GM19455 (cell line): ENCODE measurements around the gene UPF3B.
"Not testable (repeated sequence)": the region's sequence is repeated elsewhere in the genome, so short reads cannot be mapped to it uniquely, and the experiment has no call there.

Experiments used
- ATAC-seq: cut with Tn5 transposase; IDR thresholded peaks from one replicate; pipeline ENCODE4 v1.9.1; 2021; ENCODE audit not compliant: unreplicated experiment

UPF3B gene, protein sequence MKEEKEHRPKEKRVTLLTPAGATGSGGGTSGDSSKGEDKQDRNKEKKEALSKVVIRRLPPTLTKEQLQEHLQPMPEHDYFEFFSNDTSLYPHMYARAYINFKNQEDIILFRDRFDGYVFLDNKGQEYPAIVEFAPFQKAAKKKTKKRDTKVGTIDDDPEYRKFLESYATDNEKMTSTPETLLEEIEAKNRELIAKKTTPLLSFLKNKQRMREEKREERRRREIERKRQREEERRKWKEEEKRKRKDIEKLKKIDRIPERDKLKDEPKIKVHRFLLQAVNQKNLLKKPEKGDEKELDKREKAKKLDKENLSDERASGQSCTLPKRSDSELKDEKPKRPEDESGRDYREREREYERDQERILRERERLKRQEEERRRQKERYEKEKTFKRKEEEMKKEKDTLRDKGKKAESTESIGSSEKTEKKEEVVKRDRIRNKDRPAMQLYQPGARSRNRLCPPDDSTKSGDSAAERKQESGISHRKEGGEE

DNA sequence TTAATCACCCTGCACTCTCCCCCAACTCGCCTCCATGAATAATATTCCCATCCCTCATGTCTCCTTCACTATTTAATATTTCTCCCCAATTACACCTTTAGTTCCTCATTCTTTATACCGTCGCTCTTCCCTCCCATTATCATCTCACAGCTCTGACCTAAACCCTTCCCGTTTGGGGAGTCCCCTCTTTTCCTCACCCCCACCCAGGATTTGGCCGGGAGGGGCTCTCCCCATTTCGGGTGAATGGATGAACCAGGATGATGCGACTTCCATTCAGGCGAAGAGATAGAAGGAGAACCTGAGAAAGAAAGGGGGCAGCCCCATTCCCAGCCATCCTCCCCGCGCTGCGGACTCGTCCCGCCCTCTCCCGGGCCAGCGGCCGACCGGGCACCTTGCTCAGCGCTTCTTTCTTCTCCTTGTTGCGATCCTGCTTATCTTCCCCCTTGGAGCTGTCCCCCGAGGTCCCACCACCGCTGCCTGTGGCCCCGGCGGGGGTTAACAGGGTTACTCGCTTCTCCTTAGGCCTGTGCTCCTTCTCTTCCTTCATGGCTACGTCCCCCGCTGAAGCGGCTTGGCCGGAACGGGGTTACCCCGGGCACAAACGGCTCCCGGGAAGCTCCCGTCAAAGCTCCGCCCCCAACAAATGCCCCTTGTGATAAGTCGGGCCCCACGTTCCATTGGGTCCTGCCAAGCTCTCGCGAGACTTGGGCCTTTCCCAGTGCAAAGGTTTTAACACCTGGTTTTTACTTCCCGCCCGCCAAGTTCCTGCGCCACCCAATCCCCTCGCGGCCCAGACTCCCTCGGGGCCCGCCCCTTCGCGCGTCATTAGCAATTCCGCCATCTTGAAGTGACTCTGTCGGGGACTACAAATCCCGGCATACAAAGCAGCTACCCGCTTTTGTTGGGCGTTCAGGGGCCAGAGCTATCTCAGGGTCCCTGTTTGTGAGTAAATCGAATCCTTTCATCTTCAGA, at the start of gene UPF3B:
Gene UPF3B (minus strand): TSS at position 582 of the 972 bp plus-strand sequence. CDS start 35 bp downstream, at position 547.
- ATAC-seq, result peak; percentile 97

DNA sequence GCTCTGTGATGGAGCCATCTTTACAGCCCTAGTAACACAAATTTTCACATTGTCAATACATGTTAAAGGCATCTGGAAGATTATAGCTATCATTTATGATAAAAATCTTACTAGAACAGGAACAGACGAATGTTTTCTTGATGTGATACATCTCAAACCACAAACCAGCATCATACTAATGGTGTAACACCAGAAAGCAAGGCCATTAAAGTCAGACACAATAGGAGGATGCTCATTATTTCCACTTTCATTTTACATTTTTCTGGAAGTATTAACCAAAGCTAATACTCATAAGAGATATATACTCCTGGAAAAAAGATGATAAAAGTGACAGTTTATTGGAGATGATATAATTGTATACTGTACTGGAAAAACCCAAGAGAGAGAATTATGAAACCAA, 48.2 kb upstream of the UPF3B start:
- ATAC-seq, result no peak

DNA sequence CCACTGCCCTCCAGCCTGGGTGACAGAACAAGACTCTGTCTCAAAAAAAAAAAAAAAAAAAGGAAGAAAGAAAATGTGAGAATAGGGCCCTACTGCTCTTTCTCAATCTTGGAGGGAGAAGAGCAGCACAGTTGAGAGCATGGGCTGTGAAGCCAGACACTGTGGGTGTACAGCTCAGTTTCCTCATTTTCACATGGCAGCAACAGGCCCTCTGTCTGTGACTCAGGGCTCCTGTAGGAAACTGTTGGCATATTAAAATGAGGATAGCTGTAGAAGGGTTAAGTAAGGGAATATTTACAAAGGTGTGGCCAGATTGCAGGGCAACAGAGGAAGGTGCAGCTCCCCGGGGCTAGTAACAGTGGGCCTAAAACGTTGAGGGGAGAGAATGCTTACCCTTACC, 46.4 kb upstream of the UPF3B start:
- no peak for ATAC-seq

DNA sequence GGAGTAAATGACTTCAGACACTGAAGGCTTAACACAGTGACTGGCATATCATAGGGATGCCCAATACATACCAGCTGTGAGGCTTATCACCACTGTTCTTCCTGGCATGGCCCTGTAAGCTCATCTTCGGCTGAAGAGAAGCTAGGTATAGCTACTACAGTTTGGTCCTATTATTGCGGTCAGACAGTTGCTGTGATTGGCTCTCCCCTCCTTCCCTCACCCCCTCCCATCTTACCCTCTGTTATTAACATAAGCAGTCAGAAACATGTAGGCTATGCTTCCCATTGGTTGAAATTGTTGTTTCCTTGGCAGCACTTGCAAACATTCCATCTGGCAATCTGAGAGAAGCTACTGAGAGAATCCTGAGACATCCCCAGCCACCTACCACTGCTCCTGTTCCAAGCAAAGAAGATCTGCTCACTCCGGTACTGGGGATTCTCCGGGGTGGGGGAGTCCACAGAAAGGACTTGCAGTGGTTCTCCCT, 43.1 kb upstream of the UPF3B start, which contains the start of gene AKAP14:
Gene AKAP14 (plus strand): TSS at position 51 of the 484 bp plus-strand sequence. CDS start 7,331 bp downstream, outside the sequence.
- no peak for ATAC-seq

DNA sequence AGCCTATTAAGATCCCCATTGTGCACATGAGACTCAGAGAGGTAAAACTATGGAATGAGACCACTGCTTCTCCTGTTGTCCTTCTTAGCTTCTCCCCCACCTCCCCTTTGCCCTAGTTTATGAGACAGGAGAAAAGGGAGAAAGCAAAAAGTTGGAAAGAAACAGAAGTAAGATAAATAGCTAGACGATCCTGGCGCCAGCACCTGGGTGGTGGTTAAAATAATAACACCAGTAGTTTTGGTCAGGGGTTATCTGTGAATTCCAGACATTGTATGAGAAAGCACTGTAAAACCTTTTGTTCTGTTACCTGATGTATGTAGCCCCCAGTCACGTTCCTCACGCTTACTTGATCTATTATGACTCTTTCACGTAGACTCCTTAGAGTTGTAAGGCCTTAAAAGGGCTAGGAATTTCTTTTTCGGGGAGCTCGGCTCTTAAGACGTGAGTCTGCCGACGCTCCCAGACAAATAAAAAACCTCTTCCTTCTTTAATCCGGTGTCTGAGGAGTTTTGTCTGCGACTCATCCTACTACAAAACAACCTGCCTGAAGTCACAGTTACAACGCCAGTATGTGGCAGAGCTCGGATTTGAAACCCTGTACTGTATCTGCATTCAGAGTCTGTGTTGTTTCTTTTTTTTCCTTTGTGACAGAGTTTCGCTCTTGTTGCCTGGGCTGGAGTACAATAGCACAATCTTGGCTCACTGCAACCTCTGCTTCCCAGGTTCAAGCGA, 39.4 kb upstream of the UPF3B start:
- ATAC-seq, result not testable (repeated sequence)

DNA sequence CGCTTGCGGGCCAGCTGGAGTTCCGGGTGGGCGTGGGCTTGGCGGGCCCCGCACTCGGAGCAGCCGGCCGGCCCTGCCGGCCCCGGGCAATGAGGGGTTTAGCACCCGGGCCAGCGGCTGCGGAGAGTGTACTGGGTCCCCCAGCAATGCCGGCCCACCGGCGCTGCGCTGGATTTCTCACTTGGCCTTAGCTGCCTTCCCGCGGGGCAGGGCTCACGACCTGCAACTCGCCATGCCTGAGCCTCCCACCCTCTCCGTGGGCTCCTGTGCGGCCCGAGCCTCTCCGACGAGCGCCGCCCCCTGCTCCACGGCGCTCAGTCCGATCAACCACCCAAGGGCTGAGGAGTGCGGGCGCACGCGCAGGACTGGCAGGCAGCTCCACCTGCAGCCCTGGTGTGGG, 37.9 kb upstream of the UPF3B start:
- ATAC-seq, result not testable (repeated sequence)

DNA sequence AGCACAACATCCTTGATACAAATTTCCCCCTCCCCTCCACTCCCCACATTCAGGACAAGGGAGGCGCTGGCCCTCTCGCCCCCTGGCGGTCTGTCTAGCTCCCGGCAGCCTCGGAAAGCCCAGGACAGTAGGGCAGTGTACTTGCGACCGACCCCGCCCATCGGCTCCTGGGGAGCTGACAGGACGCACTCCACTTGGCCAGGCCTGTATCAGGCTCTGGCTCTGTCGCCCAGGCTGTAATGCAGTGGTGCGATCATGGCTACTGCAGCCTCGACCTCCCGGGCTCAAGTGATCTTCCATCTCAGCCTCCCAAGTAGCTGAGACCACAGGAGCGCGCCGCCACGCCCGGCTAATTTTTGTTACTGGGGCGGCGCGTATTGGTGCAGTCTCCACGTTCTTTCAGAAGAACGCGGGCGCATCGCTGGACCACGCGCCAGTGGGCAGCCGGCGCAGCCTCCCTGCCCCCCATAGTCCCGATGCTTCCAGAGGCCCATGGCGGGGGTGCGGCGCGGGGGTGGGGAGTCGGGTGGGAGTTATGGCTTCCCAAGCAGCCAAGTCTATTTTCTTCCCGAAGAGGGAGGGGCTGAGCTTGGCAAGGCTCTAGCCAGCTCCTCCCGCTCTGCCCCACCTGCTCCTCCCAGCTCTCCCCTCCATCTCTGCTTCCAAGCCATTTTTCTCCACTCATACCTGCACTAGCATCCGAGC, 35.1 kb upstream of the UPF3B start:
- peak; percentile 88 for ATAC-seq

DNA sequence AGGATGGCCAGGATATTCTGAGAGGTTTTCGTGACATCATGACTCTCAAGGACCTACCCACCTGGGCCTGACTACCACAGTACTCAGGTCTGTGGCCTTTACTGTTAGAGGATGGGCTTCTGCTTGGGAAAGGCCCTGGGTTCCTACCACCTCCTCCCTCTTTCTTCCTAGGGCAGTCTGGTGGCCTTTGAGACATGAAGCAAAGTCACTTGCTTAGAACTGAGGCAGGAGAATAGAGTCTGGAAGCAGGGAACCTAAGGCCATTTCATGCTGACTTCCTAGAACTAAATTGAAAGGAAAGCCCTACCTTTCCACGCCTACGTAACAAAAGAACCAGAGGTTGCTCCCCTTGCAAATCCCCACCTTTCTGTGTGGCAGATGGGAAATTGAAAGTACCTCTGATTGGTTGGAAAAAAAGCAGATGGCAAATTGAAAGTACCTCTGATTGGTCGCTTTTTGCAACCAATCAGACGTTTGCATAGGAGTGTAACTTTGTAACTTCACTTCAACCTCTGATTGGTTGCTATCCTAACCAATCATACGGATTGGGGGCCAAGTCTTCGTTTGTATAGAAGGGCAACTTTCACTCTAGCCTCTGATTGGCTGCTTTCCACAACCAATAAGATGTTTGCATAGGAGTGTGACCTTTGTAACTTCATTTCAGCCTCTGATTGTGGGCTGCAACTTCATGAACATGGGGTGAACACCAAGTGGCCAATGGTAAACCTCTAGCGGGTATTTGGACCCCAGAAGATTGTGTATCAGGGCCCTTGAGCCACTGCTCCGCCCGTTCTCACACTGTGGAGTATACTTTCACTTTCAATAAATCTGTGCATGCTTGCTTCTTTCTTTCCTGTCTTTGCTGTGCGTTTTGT, 33.0 kb upstream of the UPF3B start:
- no peak for ATAC-seq

DNA sequence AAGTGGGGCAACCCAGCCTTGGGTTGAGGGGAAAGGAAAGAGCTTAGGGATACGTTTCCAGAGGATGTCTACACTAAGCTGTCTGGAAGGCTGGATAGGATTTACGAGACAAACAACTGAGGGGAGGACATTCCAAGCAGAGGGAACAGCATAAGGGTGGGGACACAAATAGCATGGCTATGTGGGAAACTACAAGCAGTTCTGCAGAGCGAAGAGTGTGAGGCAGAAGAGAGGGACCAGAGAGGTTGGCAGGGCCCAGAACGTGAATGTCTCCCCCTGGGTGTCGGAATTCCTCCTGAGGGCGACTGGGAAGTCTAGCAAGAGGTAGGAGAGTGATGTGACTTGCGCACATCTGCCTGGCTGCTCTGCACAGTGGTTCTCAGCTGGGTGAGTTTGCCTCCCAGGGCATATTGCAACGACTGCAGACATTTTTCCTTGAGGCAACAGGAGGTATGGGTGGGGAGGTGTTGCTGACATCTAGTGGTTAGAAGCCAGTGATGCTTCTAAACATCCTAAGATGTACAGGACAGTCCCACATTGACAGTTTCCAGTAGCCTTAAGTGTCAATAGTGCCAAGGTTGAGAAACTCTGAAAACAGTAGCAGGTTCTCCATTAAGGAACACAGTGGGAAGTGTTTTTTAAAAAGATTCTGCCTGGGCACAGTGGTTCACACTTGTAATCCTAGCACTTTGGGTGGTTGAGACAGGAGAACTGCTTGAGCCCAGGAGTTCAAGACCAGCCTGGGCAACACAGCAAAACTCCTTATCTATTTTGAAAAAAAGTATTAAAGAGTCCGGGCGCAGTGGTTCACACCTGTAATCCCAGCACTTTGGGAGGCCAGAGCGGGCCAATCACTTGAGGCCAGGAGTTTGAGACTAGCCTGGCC, 28.0 kb upstream of the UPF3B start:
- no peak for ATAC-seq

DNA sequence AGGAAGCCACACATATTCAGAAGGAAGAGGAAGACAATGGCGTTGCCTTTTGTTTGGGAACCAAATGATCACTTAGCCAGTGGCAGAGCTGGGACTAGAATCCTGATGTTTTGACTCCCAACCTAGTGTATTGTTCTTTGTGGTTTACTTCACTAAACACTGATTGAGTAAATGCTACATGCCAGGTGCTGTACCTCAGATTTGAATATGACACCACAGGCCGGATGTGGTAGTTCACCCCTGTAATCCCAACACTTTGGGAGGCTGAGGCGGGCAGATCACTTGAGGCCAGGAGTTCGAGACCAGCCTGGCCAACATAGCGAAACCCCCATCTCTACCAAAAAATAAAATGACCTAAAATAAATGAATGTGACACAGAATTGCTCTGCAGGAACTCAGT, 27.3 kb upstream of the UPF3B start:
- ATAC-seq, result no peak

DNA sequence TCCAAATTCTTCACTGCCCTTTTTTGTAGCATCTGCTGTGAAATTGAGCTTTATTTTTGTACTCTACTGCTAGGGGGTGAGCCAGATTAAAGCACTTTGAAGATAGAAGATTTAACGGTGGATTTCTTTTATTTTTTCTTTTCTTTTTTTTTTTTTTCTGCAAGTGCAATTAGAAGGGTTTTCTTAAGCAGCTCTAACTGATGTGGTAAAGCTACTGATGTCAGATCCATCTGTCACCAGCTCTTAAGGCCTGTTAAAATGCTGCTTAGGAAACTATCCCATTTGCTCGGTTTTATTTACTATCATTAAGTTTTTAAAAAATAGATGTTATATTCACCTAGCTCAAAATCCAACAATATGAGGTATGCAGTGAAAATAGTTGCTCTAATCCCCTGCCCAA, 26.0 kb upstream of the UPF3B start:
- no peak for ATAC-seq

DNA sequence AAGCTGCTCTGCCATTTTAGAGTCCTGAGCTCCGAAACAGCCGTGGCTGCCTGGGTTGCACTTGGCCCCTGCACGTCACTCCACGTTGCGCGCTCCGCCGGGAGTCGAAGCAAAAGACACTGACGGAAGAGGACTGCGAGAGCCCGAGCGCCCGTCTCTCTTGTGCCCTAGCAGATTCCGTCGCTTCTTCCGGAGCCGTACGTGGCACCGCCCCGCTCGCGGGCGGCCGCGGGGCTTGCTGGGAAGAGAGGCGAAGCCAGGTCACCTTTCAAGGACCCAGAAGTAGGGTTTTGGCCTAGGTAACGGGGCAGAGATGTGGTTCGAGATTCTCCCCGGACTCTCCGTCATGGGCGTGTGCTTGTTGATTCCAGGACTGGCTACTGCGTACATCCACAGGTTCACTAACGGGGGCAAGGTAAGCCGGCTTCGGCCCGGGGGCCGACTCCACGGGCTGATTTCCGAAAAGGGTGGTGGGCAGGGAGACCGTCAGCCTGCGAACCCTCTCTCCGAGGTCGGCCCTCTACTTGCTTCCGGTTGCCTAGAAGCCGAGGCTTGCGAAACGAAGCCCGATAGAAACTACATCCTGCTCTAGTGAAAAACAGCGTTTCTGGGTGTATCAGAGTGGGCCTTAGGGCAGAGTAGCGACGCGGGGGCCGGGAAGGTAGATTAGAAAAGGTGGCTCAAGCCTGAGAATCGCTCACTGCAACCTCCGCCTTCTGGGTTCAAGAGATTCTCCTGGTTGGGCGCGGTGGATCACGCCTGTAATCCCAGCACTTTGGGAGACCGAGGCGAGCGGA, 19.0 kb upstream of the UPF3B start, which contains the start of the genes NDUFA1 and RNF113A:
Gene NDUFA1 (plus strand): TSS at position 234 of the 797 bp plus-strand sequence. CDS start 80 bp downstream, at position 314.
Gene RNF113A (minus strand): TSS at position 135 of the 797 bp plus-strand sequence. CDS start 120 bp downstream, at position 15.
- peak; percentile 90 for ATAC-seq

DNA sequence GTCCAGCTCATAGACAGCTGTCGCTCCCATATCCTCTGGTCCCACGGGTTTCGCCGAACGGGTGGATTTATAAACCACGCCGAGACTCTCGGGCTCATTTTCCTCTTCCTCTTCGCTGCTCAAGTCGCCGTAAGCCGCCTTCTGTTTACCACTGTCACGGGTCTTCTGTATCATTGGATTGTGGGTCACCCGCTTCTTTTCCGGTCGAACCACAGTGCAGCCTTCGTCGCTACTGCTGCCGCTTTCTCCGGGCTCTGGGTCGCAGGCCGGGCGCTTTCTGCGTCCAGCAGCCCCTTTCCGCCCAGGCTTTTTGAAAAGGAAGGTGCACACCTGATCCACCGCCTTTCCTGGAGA, 18.5 kb upstream of the UPF3B start:
- peak; percentile 24 for ATAC-seq

DNA sequence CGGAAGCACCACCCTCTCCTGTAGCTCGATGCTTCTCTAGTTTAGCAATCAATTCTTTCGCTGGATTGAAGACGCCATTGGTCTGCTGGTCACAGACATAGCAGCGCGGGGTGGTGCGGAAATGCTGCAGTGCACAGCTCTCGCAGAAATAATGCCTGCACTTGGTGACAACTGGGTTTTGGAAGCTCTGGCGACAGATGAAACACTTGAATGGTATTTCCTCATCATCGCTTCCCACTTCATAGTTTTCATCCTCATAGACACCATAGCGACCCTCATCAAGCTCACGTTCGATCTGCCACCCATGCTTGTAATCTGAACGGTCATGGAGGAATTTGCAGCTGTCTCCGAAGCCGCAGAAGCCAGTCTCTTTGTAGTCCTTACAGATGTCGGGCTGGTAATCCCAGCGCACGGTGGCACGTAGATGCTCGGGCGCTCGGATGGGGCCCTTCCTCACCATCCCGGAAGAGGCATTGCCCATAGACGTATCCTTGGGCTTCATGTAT, 17.9 kb upstream of the UPF3B start:
- ATAC-seq, result peak; percentile 12

DNA sequence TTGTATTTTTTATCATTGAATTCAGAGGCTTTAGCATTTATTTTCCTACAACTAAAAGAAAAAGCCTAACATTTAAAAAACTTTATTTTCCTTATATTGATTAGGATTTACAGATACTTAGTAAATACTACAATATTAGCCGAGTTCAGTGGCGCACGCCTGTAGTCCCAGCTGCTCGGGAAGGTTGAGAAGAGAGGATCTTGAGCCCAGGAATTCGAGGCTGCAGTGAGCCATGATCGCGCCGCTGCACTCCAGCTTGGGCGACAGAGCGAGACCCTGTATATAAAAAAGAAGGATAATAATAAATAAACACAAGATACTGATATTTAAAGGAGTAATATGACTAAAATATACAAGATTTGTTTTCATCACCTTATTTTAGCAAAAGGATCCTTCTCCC, 681 bp upstream of the UPF3B start:
- no peak for ATAC-seq

DNA sequence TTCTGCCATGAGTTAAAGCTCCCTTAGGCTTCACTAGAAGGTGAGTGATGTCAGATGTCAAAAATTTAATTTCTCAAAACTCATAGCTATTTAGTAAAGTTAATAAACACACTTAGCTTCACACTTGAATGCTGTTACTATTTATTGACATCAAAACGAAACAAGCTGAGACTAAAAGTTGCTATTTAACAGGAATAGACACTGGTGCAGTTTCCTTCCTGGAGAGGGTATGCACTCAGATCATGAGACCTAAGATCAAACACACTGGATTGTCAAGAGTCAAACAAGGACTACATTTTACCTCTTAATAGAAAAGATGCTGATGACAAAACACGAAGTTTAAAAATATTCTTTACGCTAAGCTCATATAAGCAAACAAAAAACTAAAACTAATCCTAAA, 18.9 kb downstream of the UPF3B start:
- ATAC-seq, result no peak

DNA sequence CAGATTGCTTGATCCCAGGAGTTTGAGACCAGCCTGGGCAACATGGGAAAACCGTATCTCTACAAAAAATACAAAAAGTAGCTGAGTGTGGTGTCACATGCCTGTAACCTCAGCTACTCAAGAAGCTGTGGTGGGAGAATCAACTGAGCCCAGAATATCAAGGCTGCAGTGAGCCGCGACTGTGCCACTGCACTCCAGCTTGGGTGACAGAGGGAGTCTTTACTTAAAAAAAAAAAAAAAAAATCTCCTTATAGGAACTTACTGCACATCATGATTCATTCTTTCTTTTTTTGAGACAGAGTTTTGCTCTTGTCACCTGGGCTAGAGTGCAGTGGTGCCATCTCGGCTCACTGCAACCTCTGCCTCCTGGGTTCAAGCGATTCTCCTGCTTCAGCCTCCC, 24.3 kb downstream of the UPF3B start:
- no peak for ATAC-seq
